HT-29 (cell line): ENCODE data around the gene RABL2A. TPM values are rescaled to one million over a fixed set of nuclear protein-coding genes. Genes with fewer than 3 reads are reported as not detected.
A peak's percentile ranks its signal among the peaks of the same experiment; 100 is the strongest.
"Not testable (repeated sequence)": the region's sequence is repeated elsewhere in the genome, so short reads cannot be mapped to it uniquely, and the experiment has no call there.

Experiments used
- DNase-seq: peaks from one replicate; pipeline ENCODE4 v3.0.0-alpha.2; 2015; ENCODE audit warnings: low spot score
- total RNA-seq: library from RNA; depleted of rRNA; stranded (reverse); fragments of >200 nt; shearing (Covaris generic); gene quantifications from 2 replicates; pipeline ENCODE4 v1.2.3, GENCODE V29; 2014

Gene RABL2A
- total RNA-seq, 1 experiment from 2014 or later, result 4.3 TPM

DNA sequence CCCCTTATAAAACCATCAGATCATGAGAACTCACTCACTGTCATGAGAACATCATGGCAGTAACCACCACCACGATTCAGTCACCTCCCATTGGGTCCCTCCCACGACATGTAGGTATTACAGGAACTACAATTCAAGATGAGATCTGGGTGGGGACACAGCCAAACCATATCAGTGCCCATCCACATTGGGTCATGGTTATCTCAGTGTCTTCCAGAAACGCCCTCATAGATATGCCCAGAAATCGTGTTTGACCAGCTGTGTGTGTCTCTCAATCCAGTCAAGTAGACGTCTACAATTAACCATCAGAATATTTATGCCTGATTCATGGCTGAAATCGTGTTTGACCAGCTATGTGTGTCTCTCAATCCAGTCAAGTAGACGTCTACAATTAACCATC, 17.2 kb upstream of the RABL2A start:
- not testable (repeated sequence) for DNase-seq

- DNase-seq, result not testable (repeated sequence)
Observed at GRCh38 chr2:113621002-113621401, 6.1 kb upstream of the RABL2A start.

- DNase-seq, result not testable (repeated sequence)
Observed at GRCh38 chr2:113625906-113626305, 1.2 kb upstream of the RABL2A start.

- not testable (repeated sequence) for DNase-seq
Observed at GRCh38 chr2:113632849-113633345, 5.8 kb downstream of the RABL2A start.

DNA sequence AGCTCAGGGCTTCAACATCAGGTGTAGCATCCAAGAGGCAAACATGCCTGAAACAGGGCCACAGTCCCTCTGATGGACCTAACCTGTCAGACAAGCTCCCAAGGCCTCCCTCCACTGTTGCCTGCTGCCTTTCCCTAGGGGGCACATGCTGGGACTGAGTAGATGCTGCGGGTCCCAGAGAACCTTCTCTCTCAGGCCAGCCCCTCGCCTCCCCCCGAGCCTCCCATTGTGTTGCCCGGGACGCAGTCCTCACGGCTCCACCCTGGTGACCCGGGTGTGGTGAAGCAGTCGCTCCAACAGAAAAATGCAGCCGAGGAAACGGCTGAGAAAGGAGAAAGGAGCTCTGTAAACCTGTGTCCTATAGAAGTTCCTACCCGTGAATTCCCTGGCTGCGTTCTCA, 8.3 kb downstream of the RABL2A start:
- DNase-seq, result not testable (repeated sequence)

- DNase-seq, result not testable (repeated sequence)
Observed at GRCh38 chr2:113636226-113636625, 9.2 kb downstream of the RABL2A start.

GRCh38 chr2:113638084-113638483, 11.0 kb downstream of the RABL2A start:
- DNase-seq, result not testable (repeated sequence)

GRCh38 chr2:113646217-113646616, 19.2 kb downstream of the RABL2A start:
- not testable (repeated sequence) for DNase-seq

DNA sequence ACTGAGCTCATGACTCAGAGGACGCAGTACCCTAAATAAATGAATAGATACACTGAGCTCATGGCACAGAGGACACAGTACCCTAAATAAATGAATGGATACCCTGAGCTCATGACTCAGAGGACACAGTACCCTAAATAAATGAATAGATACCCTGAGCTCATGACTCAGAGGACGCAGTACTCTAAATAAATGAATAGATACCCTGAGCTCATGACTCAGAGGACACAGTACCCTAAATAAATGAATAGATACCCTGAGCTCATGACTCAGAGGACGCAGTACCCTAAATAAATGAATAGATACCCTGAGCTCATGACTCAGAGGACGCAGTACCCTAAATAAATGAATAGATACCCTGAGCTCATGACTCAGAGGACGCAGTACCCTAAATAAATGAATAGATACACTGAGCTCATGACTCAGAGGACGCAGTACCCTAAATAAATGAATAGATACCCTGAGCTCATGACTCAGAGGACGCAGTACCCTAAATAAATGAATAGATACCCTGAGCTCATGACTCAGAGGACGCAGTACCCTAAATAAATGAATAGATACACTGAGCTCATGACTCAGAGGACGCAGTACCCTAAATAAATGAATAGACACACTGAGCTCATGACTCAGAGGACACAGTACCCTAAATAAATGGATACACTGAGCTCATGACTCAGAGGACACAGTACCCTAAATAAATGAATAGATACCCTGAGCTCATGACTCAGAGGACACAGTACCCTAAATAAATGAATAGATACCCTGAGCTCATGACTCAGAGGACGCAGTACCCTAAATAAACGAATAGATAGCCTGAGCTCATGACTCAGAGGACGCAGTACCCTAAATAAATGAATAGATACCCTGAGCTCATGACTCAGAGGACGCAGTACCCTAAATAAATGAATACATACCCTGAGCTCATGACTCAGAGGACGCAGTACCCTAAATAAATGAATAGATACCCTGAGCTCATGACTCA, 24.1 kb downstream of the RABL2A start:
- DNase-seq, result not testable (repeated sequence)

DNA sequence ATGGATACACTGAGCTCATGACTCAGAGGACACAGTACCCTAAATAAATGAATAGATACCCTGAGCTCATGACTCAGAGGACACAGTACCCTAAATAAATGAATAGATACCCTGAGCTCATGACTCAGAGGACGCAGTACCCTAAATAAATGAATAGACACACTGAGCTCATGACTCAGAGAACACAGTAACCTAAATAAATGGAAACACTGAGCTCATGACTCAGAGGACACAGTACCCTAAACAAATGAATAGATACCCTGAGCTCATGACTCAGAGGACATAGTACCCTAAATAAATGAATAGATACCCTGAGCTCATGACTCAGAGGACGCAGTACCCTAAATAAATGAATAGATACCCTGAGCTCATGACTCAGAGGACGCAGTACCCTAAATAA, 25.5 kb downstream of the RABL2A start:
- DNase-seq, result not testable (repeated sequence)

DNA sequence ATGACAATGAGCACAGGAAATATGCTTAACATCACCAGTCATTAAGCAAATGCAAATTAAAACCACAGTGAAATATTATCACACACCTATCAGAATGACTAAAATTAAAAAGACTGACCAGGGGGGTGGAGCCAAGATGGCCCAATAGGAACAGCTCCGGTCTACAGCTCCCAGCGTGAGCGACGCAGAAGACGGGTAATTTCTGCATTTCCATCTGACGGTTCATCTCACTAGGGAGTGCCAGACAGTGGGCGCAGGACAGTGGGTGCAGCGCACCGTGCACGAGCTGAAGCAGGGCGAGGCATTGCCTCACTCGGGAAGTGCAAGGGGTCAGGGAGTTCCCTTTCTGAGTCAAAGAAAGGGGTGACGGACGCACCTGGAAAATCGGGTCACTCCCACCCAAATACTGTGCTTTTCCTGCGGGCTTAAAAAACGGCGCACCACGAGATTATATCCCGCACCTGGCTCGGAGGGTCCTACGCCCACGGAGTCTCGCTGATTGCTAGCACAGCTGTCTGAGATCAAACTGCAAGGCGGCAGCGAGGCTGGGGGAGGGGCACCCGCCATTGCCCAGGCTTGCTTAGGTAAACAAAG, 29.1 kb downstream of the RABL2A start:
- DNase-seq, result peak; percentile 22

DNA sequence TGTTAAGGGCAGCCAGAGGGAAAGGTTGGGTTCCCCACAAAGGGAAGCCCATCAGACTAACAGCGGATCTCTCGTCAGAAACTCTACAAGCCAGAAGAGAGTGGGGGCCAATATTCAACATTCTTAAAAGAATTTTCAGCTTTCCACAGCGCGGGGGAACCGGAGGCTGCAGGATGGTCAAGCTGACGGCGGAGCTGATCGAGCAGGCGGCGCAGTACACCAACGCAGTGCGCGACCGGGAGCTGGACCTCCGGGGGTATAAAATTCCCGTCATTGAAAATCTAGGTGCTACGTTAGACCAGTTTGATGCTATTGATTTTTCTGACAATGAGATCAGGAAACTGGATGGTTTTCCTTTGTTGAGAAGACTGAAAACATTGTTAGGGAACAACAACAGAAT, 30.7 kb downstream of the RABL2A start:
- not testable (repeated sequence) for DNase-seq

DNA sequence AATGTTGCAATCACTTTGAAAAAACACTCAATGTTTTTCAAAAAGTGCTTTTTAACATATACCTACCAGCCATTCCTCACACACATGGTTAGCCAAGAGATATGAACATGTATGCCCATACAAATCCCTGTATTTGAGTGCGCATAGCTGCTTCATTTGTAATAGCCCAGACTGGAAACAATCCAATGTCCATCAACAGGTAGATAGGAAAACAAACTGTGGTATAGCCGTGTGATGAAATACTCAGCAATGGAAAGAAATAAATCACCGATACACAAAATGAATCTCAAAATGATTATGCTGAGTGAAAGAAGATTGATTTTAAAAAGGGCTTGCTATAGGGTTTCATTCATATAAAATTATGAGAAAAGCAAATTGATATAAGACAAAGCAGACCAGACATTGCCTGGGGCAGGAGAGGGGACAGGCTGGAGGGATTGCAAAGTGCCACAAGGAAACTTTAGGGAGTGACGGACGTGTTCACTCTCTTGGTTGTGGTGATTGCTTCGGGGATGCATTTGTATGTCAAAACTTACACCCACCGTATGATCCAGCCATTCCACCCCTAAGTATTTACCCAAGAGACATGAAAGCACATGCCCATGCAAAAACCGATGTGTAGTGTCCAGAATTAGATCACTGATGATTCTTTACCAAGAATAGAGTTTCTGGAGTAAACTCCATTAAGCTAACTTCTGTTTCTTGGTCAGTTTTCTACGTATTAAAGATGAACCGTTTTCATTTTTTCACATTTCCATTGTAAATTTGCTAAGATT, 36.4 kb downstream of the RABL2A start:
- not testable (repeated sequence) for DNase-seq

DNA sequence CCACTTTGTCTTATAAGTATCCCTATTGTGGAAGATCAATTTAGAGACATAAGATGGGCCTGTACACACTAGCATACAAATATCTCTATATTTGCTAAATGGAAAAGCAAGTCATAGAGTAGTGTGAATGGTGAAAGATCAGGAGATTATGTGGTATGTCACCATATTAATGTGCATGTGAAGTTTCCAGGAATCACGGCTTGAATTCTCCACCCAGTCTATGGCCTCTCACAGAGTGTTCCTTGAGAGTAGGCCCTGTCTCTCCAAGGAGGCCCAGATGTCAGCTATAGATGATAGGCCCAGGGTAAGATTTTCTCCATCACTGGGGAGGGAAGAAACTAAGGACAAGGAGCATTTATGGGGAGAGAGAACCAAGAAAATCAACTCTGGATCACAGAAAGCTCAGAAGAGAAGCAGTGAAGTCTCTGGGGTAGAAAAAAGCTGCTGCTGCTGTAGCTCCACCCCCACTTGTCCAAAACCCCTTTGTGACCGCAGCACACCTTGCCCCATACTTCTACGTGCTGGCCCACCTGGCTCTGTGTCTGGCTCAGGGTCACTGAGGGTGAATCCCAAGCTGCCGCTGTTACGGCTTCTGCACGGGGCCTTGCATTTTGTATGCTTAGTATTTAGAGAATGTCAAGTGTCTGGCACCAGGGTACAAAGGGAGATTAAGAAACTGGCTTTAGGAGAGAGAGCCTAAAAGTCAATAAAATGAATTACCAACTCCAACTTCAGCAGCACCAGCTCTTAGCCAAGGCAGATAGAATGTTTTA, 37.9 kb downstream of the RABL2A start:
- not testable (repeated sequence) for DNase-seq

DNA sequence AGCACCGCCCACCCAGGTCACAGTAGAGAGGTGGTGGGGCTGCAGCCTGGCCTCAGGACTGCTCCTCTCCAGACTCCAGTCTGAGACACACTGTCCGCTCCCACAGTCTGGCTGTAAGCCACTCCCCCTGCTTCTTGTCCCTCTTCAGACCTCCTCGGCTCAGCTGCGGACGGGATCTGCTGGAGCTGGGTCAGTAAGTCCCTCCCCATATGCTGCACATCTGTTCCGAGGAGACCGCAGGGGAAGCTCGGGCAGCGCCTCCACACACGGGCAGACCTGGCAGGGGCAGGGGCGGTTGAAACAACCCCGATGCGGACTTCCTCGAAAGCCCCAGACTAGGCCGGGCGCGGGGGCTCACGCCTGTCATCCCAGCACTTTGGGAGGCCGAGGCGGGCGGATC, 41.9 kb downstream of the RABL2A start:
- not testable (repeated sequence) for DNase-seq

GRCh38 chr2:113672326-113672932, 45.4 kb downstream of the RABL2A start:
- DNase-seq, result no peak

- no peak for DNase-seq
Observed at GRCh38 chr2:113675875-113676274, 48.8 kb downstream of the RABL2A start.

DNA sequence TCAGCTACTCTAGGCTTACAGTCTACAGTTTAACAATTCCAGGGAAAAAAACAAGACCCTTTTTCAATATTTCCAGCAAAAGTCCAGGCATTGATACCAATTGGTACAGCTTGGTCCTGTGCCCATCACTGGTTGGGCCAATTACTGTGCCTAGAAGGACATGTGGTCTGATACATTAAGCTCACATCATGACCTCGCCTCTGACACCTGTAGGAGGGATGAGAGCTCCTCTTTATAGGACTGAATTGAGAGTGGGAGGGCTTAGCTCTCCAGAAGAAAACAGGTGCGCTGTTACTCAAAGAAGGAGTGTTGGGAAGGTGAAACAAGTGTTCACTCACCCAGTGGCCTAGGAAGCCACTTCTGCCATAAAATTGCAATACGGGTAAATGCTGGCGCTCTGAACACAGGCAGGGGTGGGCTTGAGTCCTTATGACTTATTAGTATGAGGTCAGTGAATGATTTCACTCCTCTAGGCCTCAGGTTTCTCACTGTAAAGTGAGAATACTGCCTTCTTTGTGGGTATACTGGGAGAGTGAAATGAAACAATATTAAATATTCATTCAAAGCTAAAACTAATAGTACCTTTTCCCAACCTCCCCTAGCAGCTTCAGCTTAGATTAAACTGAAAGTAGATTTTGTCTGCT, 49.7 kb downstream of the RABL2A start:
- no peak for DNase-seq

DNA sequence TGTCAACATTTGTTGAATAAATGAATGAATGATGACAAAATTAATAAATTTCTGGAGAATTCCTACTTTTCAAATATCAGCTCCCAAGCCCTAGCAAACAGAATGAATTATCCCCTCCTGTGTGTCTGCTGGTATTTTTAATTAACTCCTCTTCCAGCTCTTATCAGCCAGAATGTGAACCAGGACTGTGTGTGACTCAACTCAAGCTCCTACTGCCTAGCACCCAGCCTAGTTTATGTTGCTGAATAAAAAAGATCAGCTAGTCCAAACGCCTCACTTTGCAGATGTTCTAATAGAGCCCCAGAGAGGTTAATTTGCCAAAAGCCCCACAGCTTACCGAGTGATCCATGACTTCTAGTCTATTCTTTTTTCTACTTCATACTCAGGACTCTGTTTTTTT, 50.3 kb downstream of the RABL2A start:
- DNase-seq, result no peak

DNA sequence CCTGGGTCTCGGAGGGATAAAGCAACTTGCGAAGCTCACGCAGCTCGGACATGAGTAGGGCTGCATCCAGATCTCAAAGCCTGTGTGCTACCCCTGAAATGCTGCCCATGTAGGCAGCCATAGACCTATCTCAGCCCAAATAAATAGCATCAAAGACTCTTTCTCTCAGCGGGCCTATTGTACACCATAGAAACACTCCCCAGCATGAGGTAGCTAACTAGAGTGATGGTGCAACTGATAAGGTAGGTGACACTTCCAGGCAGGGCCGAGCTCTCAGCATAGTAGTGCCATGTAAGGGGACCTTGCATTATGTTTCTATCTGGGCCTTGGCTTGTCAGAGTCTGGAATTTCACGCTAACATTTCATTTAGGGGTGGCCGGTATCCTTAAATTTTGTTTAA, 52.4 kb downstream of the RABL2A start:
- DNase-seq, result no peak
